Suprapubic skin (tissue), 3 donors: ENCODE data around the gene NUP93.

Experiments used
- CTCF ChIP-seq, 2 donors: fragments of 200-600 bp in 1 of 2; fragments of 450-650 bp in 1 of 2; sonication (generic) in 1 of 2; IDR thresholded peaks; one replicate each; pipeline ENCODE4 v1.5.1; 2016 to 2019; ENCODE audit warnings: antibody characterized with exemption in 2 of 2, mild to moderate bottlenecking in 1 of 2, moderate library complexity in 1 of 2
- POLR2A ChIP-seq, 2 donors: fragments of 450-650 bp; IDR thresholded peaks; one replicate each; pipeline ENCODE4 v1.6.1; 2017; ENCODE audit warnings: antibody characterized with exemption in 2 of 2, mild to moderate bottlenecking in 2 of 2, moderate library complexity in 2 of 2

DNA sequence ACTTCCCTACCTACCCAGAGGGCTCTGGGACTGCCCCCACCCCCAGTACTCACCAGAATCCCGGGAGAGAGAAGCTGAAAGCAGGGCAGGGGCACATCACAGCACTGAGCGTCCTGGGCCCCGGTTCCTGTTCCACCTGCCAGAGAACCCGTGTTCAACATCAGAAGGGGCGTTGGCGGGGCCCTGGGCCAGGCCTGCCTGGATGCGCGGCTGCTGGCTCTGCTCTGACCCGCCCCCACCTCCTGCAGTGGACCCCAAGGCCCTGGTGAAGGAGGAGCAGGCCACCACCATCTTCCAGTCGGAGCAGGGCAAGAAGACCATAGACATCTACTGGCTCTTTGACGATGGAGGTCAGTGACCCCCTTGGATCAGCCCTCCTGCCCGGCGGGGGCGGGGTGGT lies 162.8 kb downstream of the NUP93 start:
- TF ChIP-seq CTCF (IDR thresholded peaks at IDR 0.05) = no peak
- no peak for TF ChIP-seq POLR2A (IDR thresholded peaks at IDR 0.05)
